ENCODE results near the gene LTBP1. TPM values are rescaled to one million over a fixed set of nuclear protein-coding genes. Genes with fewer than 3 reads are reported as not detected.

LTBP1 gene
- total RNA-seq, 2 experiments from 2014 or later: 0.06 TPM; not detected in 1

- no peaks in the 10 kb centered on the region for H3K27me3 ChIP-seq (ENCODE audit: control insufficient read depth in 1 of 2, insufficient read depth in 2 of 2, low read length in 2 of 2)
- Mint-ChIP-seq H3K4me3 (no peak overlapping the region), H3K27me3 (peaks cover 6% of the 10 kb centered on the region), H3K4me1 (ENCODE audit: low read depth) (no peaks in the 10 kb centered on the region), H3K36me3 (ENCODE audit: low read depth) (no peaks in the 10 kb centered on the region), H3K27ac (no peak overlapping the region), H3K9me3 (peaks cover 2% of the 10 kb centered on the region)
- no peaks in the 10 kb centered on the region for H3K36me3 ChIP-seq (ENCODE audit: insufficient read depth, low read length)
- DNase-seq (no peak), ATAC-seq (ENCODE audit: poor library complexity) (no peak)
- H3K9me3 ChIP-seq (ENCODE audit: control insufficient read depth in 1 of 2, insufficient read depth in 1 of 2, low read length in 2 of 2): peaks cover 0 to 5% of the 10 kb centered on the region in 2 experiments
- no peaks in the 10 kb centered on the region for H3K4me1 ChIP-seq (ENCODE audit: insufficient read depth, low read length)
- POLR2A ChIA-PET: no interaction called here
- CTCF ChIA-PET: no interaction called here
- intact Hi-C loops (cut with DNase I, micrococcal nuclease): no loop called here
- H3K4me3 ChIP-seq (ENCODE audit: low read length): no peak overlapping the region
- TF ChIP-seq, protein P1, sequence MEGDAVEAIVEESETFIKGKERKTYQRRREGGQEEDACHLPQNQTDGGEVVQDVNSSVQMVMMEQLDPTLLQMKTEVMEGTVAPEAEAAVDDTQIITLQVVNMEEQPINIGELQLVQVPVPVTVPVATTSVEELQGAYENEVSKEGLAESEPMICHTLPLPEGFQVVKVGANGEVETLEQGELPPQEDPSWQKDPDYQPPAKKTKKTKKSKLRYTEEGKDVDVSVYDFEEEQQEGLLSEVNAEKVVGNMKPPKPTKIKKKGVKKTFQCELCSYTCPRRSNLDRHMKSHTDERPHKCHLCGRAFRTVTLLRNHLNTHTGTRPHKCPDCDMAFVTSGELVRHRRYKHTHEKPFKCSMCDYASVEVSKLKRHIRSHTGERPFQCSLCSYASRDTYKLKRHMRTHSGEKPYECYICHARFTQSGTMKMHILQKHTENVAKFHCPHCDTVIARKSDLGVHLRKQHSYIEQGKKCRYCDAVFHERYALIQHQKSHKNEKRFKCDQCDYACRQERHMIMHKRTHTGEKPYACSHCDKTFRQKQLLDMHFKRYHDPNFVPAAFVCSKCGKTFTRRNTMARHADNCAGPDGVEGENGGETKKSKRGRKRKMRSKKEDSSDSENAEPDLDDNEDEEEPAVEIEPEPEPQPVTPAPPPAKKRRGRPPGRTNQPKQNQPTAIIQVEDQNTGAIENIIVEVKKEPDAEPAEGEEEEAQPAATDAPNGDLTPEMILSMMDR (IDR thresholded peaks at IDR 0.05): no peak
- H3K27ac ChIP-seq (ENCODE audit: low read depth in 1 of 2, low read length in 2 of 2): no peak overlapping the region
These were observed 143.9 kb downstream of the LTBP1 start for GRCh38 chr2:33090553-33091134.

- ATAC-seq (ENCODE audit: poor library complexity) (no peak), DNase-seq (no peak)
- no peak overlapping the region for H3K27ac ChIP-seq (ENCODE audit: low read depth in 1 of 2, low read length in 2 of 2)
- H3K4me3 ChIP-seq (ENCODE audit: low read length): no peak overlapping the region
- no peak overlapping the region for H3K4me3 Mint-ChIP-seq
- ChIA-PET POLR2A (no interaction called here), CTCF (no interaction called here)
- H3K27me3 ChIP-seq (ENCODE audit: control insufficient read depth in 1 of 2, insufficient read depth in 2 of 2, low read length in 2 of 2): no peaks in the 10 kb centered on the region
- peaks cover 6% of the 10 kb centered on the region for H3K27me3 Mint-ChIP-seq
- no peak overlapping the region for H3K27ac Mint-ChIP-seq
- H3K4me1 ChIP-seq (ENCODE audit: insufficient read depth, low read length): no peaks in the 10 kb centered on the region
- TF ChIP-seq, protein P1 (IDR thresholded peaks at IDR 0.05): no peak
- peaks cover 2% of the 10 kb centered on the region for H3K9me3 Mint-ChIP-seq
- no peaks in the 10 kb centered on the region for H3K36me3 Mint-ChIP-seq (ENCODE audit: low read depth)
- H3K9me3 ChIP-seq (ENCODE audit: control insufficient read depth in 1 of 2, insufficient read depth in 1 of 2, low read length in 2 of 2): peaks cover 0 to 5% of the 10 kb centered on the region in 2 experiments
- H3K4me1 Mint-ChIP-seq (ENCODE audit: low read depth): no peaks in the 10 kb centered on the region
- no peaks in the 10 kb centered on the region for H3K36me3 ChIP-seq (ENCODE audit: insufficient read depth, low read length)
- intact Hi-C loops (cut with DNase I, micrococcal nuclease): no loop called here
These were observed 144.9 kb downstream of the LTBP1 start for GRCh38 chr2:33091541-33092123.

DNA sequence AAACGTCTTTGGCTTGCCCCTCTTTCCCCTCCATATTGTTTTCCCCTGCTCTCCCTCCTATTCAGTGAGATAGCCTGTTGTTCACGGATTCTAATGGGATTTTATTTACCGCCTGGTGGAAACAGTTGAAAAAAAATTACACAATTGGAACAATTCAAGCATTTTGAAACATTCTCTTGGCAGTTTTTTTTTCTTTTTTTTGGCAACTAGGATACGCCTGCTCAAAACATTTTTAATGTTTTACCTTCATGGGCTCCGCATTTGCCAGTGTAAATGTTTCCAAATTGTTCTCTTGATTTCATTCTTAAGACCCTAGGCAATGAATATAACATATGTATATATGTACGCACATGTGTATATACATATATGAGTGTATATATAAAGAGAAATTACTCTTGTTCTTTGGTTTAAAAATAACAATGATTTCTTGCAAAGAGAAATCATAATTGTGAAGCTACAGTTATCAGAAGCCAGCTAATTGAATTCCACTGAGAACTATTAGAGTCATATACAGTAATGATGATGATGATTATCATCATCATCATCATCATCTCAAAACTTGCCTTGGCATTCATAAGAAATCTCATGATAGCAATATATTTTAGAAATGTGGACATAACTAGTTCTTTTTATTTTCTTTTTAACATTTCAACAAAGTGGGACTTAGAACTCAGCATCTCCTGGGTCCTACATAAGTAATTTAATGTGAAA is 146.7 kb downstream of the LTBP1 start:
- H3K4me1 ChIP-seq (ENCODE audit: insufficient read depth, low read length): no peaks in the 10 kb centered on the region
- H3K4me1 Mint-ChIP-seq (ENCODE audit: low read depth): no peaks in the 10 kb centered on the region
- ChIA-PET CTCF (no interaction called here), POLR2A (no interaction called here)
- no peak for ATAC-seq (ENCODE audit: poor library complexity)
- no peak overlapping the region for H3K27ac Mint-ChIP-seq
- TF ChIP-seq, protein P1 (IDR thresholded peaks at IDR 0.05): no peak
- H3K36me3 ChIP-seq (ENCODE audit: insufficient read depth, low read length): no peaks in the 10 kb centered on the region
- no peak for DNase-seq
- no peaks in the 10 kb centered on the region for H3K27me3 ChIP-seq (ENCODE audit: control insufficient read depth in 1 of 2, insufficient read depth in 2 of 2, low read length in 2 of 2)
- H3K9me3 ChIP-seq (ENCODE audit: control insufficient read depth in 1 of 2, insufficient read depth in 1 of 2, low read length in 2 of 2): no peaks in the 10 kb centered on the region
- intact Hi-C loops (cut with DNase I, micrococcal nuclease): no loop called here
- peaks cover 2% of the 10 kb centered on the region for H3K9me3 Mint-ChIP-seq
- peaks cover 6% of the 10 kb centered on the region for H3K27me3 Mint-ChIP-seq
- H3K4me3 ChIP-seq (ENCODE audit: low read length): no peak overlapping the region
- no peaks in the 10 kb centered on the region for H3K36me3 Mint-ChIP-seq (ENCODE audit: low read depth)
- H3K4me3 Mint-ChIP-seq: no peak overlapping the region
- no peak overlapping the region for H3K27ac ChIP-seq (ENCODE audit: low read depth in 1 of 2, low read length in 2 of 2)
